K562 (cell line): Measurements from ENCODE around the gene ALKBH4. TPM values are rescaled to one million over a fixed set of nuclear protein-coding genes. Genes with fewer than 3 reads are reported as not detected.

Source experiments
- CC2D1A ChIP-seq: fragments of 450-650 bp; IDR thresholded peaks from 2 replicates; pipeline ENCODE4 v1.6.1; 2017; ENCODE audit warnings: mild to moderate bottlenecking
- PHTF2 ChIP-seq: fragments of 250-450 bp; sonication (Bioruptor Pico); IDR thresholded peaks from 2 replicates; pipeline ENCODE4 v1.5.0; 2021; ENCODE audit warnings: mild to moderate bottlenecking
- SFPQ ChIP-seq: fragments of 200-400 bp; formaldehyde crosslinking; IDR thresholded peaks from 2 replicates; pipeline ENCODE4 v1.6.1; 2017; ENCODE audit warnings: mild to moderate bottlenecking, low read depth, low read length, moderate library complexity
- SMARCA5 ChIP-seq: fragments of 450-650 bp; IDR thresholded peaks from 2 replicates; pipeline ENCODE4 v1.6.1; 2016
- ZNF232 ChIP-seq: sonication (generic); formaldehyde crosslinking; IDR thresholded peaks from 2 replicates; pipeline ENCODE4 v1.8.0; 2022; ENCODE audit warnings: mild to moderate bottlenecking, missing genetic modification reagents
- polyA plus RNA-seq, 8 experiments: library from polyadenylated mRNA; depleted of rRNA in 4 of 8; stranded (reverse) in 5 of 8; unstranded in 3 of 8; fragments of >200 nt; fragmentation: Nextera tagmentation in 2 of 8; fragmentation: Illumina TruSeq in 1 of 8; extraction: Ambion mirVana in 2 of 8; extraction: Trizol in 1 of 8; gene quantifications; 2 replicates each; pipeline versions ENCODE4 v1.2.1 to v1.2.3, GENCODE V29; 2011 to 2014; ENCODE audit warnings: inconsistent platforms in 1 of 8, missing spikeins in 1 of 8
- total RNA-seq, 7 experiments: library from RNA; depleted of rRNA in 6 of 7; stranded (reverse); fragments of >200 nt in 6 of 7; fragmentation: Illumina TruSeq in 2 of 7; extraction: Trizol in 2 of 7; gene quantifications; 2 replicates each; pipeline versions ENCODE4 v1.2.1 to v1.2.3, GENCODE V29; 2011 to 2021; ENCODE audit warnings: low replicate concordance in 1 of 7
- TF ChIP-seq, protein P1 (sequence below): fragments of 450-650 bp; formaldehyde crosslinking; IDR thresholded peaks from 2 replicates; pipeline ENCODE4 v1.4.0; 2020; ENCODE audit warnings: mild to moderate bottlenecking, moderate library complexity
- TF ChIP-seq, protein P2 (sequence below): sonication (generic); formaldehyde crosslinking; IDR thresholded peaks from 2 replicates; pipeline ENCODE4 v1.8.0; 2022; ENCODE audit warnings: missing genetic modification reagents, mild to moderate bottlenecking, borderline replicate concordance
- TF ChIP-seq, protein P3 (sequence below): fragments of 450-650 bp; IDR thresholded peaks from 2 replicates; pipeline ENCODE4 v1.7.0; 2016; ENCODE audit warnings: borderline replicate concordance

The ALKBH4 gene
- total and polyA plus RNA-seq, 9 of the 15 experiments (the other 6 are each of a cell fraction or from before 2014, with no cell fraction given) = 4.6 to 21.4 (median 11.8) TPM

GRCh38 chr7:102463841-102464576 is 654 bp downstream of the ALKBH4 start (continued):
- TF ChIP-seq, protein P1, sequence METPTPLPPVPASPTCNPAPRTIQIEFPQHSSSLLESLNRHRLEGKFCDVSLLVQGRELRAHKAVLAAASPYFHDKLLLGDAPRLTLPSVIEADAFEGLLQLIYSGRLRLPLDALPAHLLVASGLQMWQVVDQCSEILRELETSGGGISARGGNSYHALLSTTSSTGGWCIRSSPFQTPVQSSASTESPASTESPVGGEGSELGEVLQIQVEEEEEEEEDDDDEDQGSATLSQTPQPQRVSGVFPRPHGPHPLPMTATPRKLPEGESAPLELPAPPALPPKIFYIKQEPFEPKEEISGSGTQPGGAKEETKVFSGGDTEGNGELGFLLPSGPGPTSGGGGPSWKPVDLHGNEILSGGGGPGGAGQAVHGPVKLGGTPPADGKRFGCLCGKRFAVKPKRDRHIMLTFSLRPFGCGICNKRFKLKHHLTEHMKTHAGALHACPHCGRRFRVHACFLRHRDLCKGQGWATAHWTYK (CRISPR knock-in tag) = no peak
- TF ChIP-seq CC2D1A = peak; percentile 20; the same call in 1 of the 2 replicates
- TF ChIP-seq SFPQ = no peak
- TF ChIP-seq ZNF232 (CRISPR knock-in tag) = 0 out of 2 replicates have a peak, but pooled peaks have one; percentile 65
- TF ChIP-seq, protein P2, sequence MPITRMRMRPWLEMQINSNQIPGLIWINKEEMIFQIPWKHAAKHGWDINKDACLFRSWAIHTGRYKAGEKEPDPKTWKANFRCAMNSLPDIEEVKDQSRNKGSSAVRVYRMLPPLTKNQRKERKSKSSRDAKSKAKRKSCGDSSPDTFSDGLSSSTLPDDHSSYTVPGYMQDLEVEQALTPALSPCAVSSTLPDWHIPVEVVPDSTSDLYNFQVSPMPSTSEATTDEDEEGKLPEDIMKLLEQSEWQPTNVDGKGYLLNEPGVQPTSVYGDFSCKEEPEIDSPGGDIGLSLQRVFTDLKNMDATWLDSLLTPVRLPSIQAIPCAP (CRISPR knock-in tag) = no peak
- TF ChIP-seq PHTF2 (CRISPR knock-in tag) = no peak
- peak; percentile 55; the same call in 1 of the 2 replicates for TF ChIP-seq SMARCA5
- TF ChIP-seq, protein P3, sequence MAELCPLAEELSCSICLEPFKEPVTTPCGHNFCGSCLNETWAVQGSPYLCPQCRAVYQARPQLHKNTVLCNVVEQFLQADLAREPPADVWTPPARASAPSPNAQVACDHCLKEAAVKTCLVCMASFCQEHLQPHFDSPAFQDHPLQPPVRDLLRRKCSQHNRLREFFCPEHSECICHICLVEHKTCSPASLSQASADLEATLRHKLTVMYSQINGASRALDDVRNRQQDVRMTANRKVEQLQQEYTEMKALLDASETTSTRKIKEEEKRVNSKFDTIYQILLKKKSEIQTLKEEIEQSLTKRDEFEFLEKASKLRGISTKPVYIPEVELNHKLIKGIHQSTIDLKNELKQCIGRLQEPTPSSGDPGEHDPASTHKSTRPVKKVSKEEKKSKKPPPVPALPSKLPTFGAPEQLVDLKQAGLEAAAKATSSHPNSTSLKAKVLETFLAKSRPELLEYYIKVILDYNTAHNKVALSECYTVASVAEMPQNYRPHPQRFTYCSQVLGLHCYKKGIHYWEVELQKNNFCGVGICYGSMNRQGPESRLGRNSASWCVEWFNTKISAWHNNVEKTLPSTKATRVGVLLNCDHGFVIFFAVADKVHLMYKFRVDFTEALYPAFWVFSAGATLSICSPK = 0 out of 2 replicates have a peak, but pooled peaks have one; percentile 47
